K562 (cell line): ENCODE measurements around the gene IL17RC. TPM values are rescaled to one million over a fixed set of nuclear protein-coding genes. Genes with fewer than 3 reads are reported as not detected.

Source experiments
- CREM ChIP-seq: IDR thresholded peaks from 2 replicates; pipeline ENCODE4 v1.6.1; 2014; ENCODE audit warnings: antibody characterized with exemption, low read depth
- CTBP1 ChIP-seq: fragments of 450-650 bp; IDR thresholded peaks from 2 replicates; pipeline ENCODE4 v1.6.1; 2016; ENCODE audit warnings: borderline replicate concordance
- DNMT1 ChIP-seq: fragments of 450-650 bp; IDR thresholded peaks from 2 replicates; pipeline ENCODE4 v1.6.1; 2016; ENCODE audit warnings: antibody characterized with exemption, mild to moderate bottlenecking
- EHMT2 ChIP-seq: fragments of 450-650 bp; IDR thresholded peaks from 2 replicates; pipeline ENCODE4 v1.6.1; 2018; ENCODE audit warnings: antibody characterized with exemption
- ESRRA ChIP-seq: fragments of 450-650 bp; IDR thresholded peaks from 2 replicates; pipeline ENCODE4 v1.6.1; 2014; ENCODE audit warnings: low read depth, mild to moderate bottlenecking, moderate library complexity, borderline replicate concordance
- EZH2 ChIP-seq: IDR thresholded peaks from 2 replicates; pipeline ENCODE4 v1.6.1; 2012; ENCODE audit warnings: low read depth, mild to moderate bottlenecking, inconsistent platforms, low read length, borderline replicate concordance
- FIP1L1 ChIP-seq: fragments of 200-400 bp; formaldehyde crosslinking; IDR thresholded peaks from 2 replicates; pipeline ENCODE4 v1.6.1; 2018; ENCODE audit warnings: mild to moderate bottlenecking, low read depth, low read length; ENCODE audit not compliant: poor library complexity, severe bottlenecking
- ILF3 ChIP-seq: fragments of 450-650 bp; IDR thresholded peaks from 2 replicates; pipeline ENCODE4 v1.6.1; 2018; ENCODE audit warnings: antibody characterized with exemption, mild to moderate bottlenecking, moderate library complexity, borderline replicate concordance
- JUND ChIP-seq, 2 experiments: IDR thresholded peaks; 2 replicates in 1 of 2; 3 replicates in 1 of 2; pipeline ENCODE4 v1.6.1; 2011; ENCODE audit warnings: borderline replicate concordance in 2 of 2, low read depth in 2 of 2, low read length in 2 of 2, improper control_type of control experiment in 1 of 2, missing biosample characterization in 1 of 2, missing genetic modification characterization in 1 of 2, missing genetic modification reagents in 1 of 2
- PCBP1 ChIP-seq: fragments of 200-400 bp; formaldehyde crosslinking; IDR thresholded peaks from 2 replicates; pipeline ENCODE4 v1.6.1; 2018; ENCODE audit warnings: mild to moderate bottlenecking, low read depth, low read length; ENCODE audit not compliant: poor library complexity, severe bottlenecking
- POLR2AphosphoS5 ChIP-seq: IDR thresholded peaks from 2 replicates; pipeline ENCODE4 v1.6.1; 2011; ENCODE audit warnings: mild to moderate bottlenecking, low read depth, low read length, moderate library complexity; ENCODE audit not compliant: control insufficient read depth, insufficient read depth
- RNF2 ChIP-seq: sonication (generic); IDR thresholded peaks from 2 replicates; pipeline ENCODE4 v1.6.1; 2016
- SMARCA5 ChIP-seq: fragments of 450-650 bp; IDR thresholded peaks from 2 replicates; pipeline ENCODE4 v1.6.1; 2016
- TCF3 ChIP-seq: sonication (generic); formaldehyde crosslinking; IDR thresholded peaks from 2 replicates; pipeline ENCODE4 v1.4.0; 2020; ENCODE audit warnings: mild to moderate bottlenecking, missing genetic modification reagents
- ZNF584 ChIP-seq: fragments of 200-800 bp; sonication (Bioruptor generic); IDR thresholded peaks from 2 replicates; pipeline ENCODE4 v1.6.1; 2016; ENCODE audit warnings: low read depth, mild to moderate bottlenecking, missing genetic modification characterization, missing compliant biosample characterization
- ZNF589 ChIP-seq: fragments of 200-800 bp; sonication (Bioruptor generic); IDR thresholded peaks from 2 replicates; pipeline ENCODE4 v1.6.1; 2016; ENCODE audit warnings: low read depth, missing genetic modification characterization, missing compliant biosample characterization
- polyA plus RNA-seq, 8 experiments: library from polyadenylated mRNA; depleted of rRNA in 4 of 8; stranded (reverse) in 5 of 8; unstranded in 3 of 8; fragments of >200 nt; fragmentation: Nextera tagmentation in 2 of 8; fragmentation: Illumina TruSeq in 1 of 8; extraction: Ambion mirVana in 2 of 8; extraction: Trizol in 1 of 8; gene quantifications; 2 replicates each; pipeline versions ENCODE4 v1.2.1 to v1.2.3, GENCODE V29; 2011 to 2014; ENCODE audit warnings: inconsistent platforms in 1 of 8, missing spikeins in 1 of 8
- total RNA-seq, 7 experiments: library from RNA; depleted of rRNA in 6 of 7; stranded (reverse); fragments of >200 nt in 6 of 7; fragmentation: Illumina TruSeq in 2 of 7; extraction: Trizol in 2 of 7; gene quantifications; 2 replicates each; pipeline versions ENCODE4 v1.2.1 to v1.2.3, GENCODE V29; 2011 to 2021; ENCODE audit warnings: low replicate concordance in 1 of 7
- TF ChIP-seq, protein P1 (sequence below): fragments of 450-650 bp; formaldehyde crosslinking; IDR thresholded peaks from 2 replicates; pipeline ENCODE4 v1.4.0; 2020; ENCODE audit warnings: mild to moderate bottlenecking, moderate library complexity
- TF ChIP-seq, protein P2 (sequence below): sonication (generic); formaldehyde crosslinking; IDR thresholded peaks from 2 replicates; pipeline ENCODE4 v1.4.0; 2020; ENCODE audit warnings: mild to moderate bottlenecking, missing genetic modification reagents
- TF ChIP-seq, protein P3 (sequence below): fragments of 250-450 bp; sonication (Bioruptor Pico); IDR thresholded peaks from 2 replicates; pipeline ENCODE4 v1.5.0; 2021; ENCODE audit warnings: mild to moderate bottlenecking, moderate library complexity

Gene IL17RC
- total and polyA plus RNA-seq, 9 of the 15 experiments (the other 6 are each of a cell fraction or from before 2014, with no cell fraction given), result 0.15 to 11.4 (median 7.1) TPM; not detected in 1

DNA sequence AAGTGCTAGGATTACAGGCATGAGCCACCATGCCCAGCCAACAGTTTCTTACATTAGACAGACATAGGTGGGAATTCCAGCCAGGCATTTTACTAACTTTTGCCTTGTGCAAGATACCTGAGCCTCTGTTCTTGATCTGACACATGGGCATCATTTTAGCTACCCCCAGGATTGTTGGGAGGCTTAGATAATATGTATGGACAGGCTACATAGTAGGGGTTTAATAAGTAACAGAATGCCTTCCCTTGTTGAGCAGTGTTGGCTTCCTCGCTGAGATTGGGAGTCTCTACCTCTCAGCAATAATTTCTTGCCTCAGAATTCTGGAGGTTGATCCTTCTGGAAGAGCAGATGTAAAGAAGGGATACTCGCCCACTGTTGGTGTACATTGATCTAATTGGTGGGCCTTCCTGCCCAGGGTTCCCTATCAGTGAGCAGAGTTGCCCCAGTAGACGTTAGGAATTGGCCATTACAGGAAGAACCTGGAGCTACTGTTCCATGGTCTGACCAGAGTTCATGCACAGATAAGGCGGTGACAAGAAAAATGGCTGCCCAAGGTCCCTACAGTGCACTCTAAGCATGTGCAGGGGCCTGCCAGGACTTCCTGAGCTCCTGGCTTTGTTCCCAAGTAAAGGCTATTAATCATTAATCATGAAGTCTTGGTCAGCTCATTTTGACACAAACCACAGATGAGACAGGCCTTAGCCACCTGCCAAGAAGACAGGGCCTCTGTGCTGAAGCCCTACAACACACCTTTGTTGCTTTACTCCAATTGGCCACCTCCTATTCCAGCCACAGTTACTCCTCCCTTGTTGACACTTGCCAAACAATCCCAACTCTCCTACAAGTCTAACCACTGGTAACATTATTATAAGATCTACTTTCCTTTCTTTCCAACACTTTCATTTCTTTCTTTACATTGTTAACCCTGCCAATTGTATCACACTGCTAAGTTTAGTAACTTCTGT lies 19.2 kb upstream of the IL17RC start (continued):
- TF ChIP-seq, protein P1, sequence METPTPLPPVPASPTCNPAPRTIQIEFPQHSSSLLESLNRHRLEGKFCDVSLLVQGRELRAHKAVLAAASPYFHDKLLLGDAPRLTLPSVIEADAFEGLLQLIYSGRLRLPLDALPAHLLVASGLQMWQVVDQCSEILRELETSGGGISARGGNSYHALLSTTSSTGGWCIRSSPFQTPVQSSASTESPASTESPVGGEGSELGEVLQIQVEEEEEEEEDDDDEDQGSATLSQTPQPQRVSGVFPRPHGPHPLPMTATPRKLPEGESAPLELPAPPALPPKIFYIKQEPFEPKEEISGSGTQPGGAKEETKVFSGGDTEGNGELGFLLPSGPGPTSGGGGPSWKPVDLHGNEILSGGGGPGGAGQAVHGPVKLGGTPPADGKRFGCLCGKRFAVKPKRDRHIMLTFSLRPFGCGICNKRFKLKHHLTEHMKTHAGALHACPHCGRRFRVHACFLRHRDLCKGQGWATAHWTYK, result peak; percentile 50; the same call in 1 of the 2 replicates
- TF ChIP-seq TCF3 (CRISPR knock-in tag) (peak; percentile 48; the same call in 1 of the 2 replicates), EHMT2 (peak; percentile 67), POLR2AphosphoS5 (0 out of 2 replicates have a peak, but pooled peaks have one; percentile 36), ILF3 (no peak), ESRRA (peak; percentile 50; the same call in 1 of the 2 replicates), DNMT1 (no peak), PCBP1 (no peak), FIP1L1 (no peak), CTBP1 (peak; percentile 50; the same call in 1 of the 2 replicates), JUND (IDR thresholded peaks at IDR 0.05; ENCODE audit: borderline replicate concordance, low read depth, low read length) (peak; percentile 40), JUND (tag; IDR thresholded peaks at IDR 0.05; ENCODE audit: borderline replicate concordance, low read depth, low read length) (0 out of 3 replicates have a peak, but pooled peaks have one; percentile 3), SMARCA5 (0 out of 2 replicates have a peak, but pooled peaks have one; percentile 44), ZNF584 (CRISPR knock-in tag) (0 out of 2 replicates have a peak, but pooled peaks have one; percentile 35), CREM (peak; percentile 36; the same call in 1 of the 2 replicates), EZH2 (no peak), RNF2 (no peak), ZNF589 (CRISPR knock-in tag) (peak; percentile 81; the same call in 1 of the 2 replicates)
- TF ChIP-seq, protein P2, sequence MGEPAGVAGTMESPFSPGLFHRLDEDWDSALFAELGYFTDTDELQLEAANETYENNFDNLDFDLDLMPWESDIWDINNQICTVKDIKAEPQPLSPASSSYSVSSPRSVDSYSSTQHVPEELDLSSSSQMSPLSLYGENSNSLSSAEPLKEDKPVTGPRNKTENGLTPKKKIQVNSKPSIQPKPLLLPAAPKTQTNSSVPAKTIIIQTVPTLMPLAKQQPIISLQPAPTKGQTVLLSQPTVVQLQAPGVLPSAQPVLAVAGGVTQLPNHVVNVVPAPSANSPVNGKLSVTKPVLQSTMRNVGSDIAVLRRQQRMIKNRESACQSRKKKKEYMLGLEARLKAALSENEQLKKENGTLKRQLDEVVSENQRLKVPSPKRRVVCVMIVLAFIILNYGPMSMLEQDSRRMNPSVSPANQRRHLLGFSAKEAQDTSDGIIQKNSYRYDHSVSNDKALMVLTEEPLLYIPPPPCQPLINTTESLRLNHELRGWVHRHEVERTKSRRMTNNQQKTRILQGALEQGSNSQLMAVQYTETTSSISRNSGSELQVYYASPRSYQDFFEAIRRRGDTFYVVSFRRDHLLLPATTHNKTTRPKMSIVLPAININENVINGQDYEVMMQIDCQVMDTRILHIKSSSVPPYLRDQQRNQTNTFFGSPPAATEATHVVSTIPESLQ, result no peak
- TF ChIP-seq, protein P3, sequence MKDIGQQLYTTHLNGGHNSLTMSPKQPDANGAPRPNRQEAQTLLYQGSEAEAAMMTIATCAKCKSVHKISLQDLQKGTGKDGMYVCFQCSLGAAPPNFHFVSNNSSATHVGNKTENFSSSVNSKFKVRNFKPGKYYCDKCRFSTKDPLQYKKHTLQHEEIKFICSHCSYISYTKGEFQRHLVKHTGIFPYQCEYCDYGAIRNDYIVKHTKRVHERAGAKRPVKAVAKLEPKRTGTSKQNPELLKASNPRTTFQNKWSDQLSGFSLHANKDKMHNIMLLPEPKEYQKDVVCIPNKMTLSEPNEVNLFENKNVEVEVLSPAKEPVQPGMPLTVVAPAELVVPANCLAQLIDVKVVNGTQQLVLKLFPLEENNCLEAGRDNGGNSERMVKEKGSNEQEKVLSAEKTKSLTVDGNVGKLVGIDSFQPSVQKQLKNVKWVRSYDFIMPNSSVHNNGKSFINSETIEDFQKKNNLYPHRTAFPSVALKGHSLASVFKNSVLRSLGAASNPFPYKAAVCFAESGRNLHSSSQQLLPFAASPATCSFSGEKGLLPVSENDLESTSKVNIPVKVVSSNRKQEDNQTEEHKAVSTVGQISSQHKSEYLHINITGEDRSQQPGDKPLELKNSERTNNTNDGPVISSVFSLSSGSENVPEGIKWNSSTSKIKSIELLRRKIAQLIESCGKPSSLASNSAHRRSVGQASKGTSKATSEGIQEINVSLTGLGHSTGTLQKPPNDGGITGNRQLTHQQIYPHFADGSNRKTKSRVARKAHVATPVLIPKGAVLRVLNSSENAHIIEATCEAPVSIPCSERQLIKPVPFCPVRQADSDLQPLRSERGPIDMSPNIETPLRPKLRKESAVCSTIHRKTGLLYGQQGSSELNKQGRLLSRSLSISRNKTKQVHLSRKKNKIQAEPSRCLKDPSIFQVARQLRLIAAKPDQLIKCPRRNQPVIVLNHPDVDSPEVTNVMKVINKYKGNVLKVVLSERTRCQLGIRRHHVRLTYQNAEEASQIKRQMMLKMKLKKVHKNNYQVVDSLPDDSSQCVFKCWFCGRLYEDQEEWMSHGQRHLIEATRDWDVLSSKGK (CRISPR knock-in tag), result no peak
